GM18511 (cell line): ENCODE data around the gene LOX.
A peak's percentile ranks its signal among the peaks of the same experiment; 100 is the strongest.

Experiments
- ATAC-seq: cut with Tn5 transposase; IDR thresholded peaks from one replicate; pipeline ENCODE4 v1.9.1; 2021; ENCODE audit warnings: mild to moderate bottlenecking, moderate library complexity; ENCODE audit not compliant: unreplicated experiment

LOX gene

GRCh38 chr5:122078116-122079110, at the start of gene LOX:
TSS of gene LOX (minus strand) at chr5:122078259. CDS start at chr5:122077985, 274 bp downstream.
- peak; percentile 6 for ATAC-seq

- ATAC-seq = no peak
Observed at GRCh38 chr5:122126756-122127321, 48.8 kb upstream of the LOX start.

- no peak for ATAC-seq
Observed at GRCh38 chr5:122126177-122126755, 48.2 kb upstream of the LOX start.

- ATAC-seq = no peak
Observed at GRCh38 chr5:122124766-122125165, 46.7 kb upstream of the LOX start.

- no peak for ATAC-seq
Observed at GRCh38 chr5:122121479-122122465, 43.7 kb upstream of the LOX start.

GRCh38 chr5:122120957-122121356, 42.9 kb upstream of the LOX start:
- no peak for ATAC-seq

- ATAC-seq = no peak
Observed at GRCh38 chr5:122120493-122120892, 42.4 kb upstream of the LOX start.

GRCh38 chr5:122119205-122119604, 41.1 kb upstream of the LOX start:
- ATAC-seq = no peak

- ATAC-seq = no peak
Observed at GRCh38 chr5:122118356-122118948, 40.4 kb upstream of the LOX start.

- ATAC-seq = no peak
Observed at GRCh38 chr5:122114501-122114900, 36.4 kb upstream of the LOX start.

- ATAC-seq = no peak
Observed at GRCh38 chr5:122112733-122113558, 34.9 kb upstream of the LOX start.

GRCh38 chr5:122112063-122112462, 34.0 kb upstream of the LOX start:
- no peak for ATAC-seq

- ATAC-seq = no peak
Observed at GRCh38 chr5:122111460-122111859, 33.4 kb upstream of the LOX start.

- no peak for ATAC-seq
Observed at GRCh38 chr5:122110987-122111386, 32.9 kb upstream of the LOX start.

GRCh38 chr5:122107016-122107415, 29.0 kb upstream of the LOX start:
- no peak for ATAC-seq

- no peak for ATAC-seq
Observed at GRCh38 chr5:122105909-122106308, 27.9 kb upstream of the LOX start.

- no peak for ATAC-seq
Observed at GRCh38 chr5:122102825-122103224, 24.8 kb upstream of the LOX start.

GRCh38 chr5:122101636-122102285, 23.7 kb upstream of the LOX start:
- peak; percentile 82 for ATAC-seq
